B cell (primary cell): ENCODE measurements around the gene KRTAP10-5. TPM values are rescaled to one million over a fixed set of nuclear protein-coding genes. Genes with fewer than 3 reads are reported as not detected.

Source experiments
- ATAC-seq: fragments of 200-7000 bp; cut with Tn5 transposase; one replicate; pipeline ENCODE4 v1.10.0; 2021; ENCODE audit warnings: low read depth, mild to moderate bottlenecking, moderate number of reproducible peaks, moderate library complexity
- CTCF ChIA-PET: fragments of 350-600 bp; sonication (Branson Sonifier 250); formaldehyde crosslinking; loops from one replicate; lab custom pipeline; 2021; ENCODE audit warnings: antibody characterized with exemption, inconsistent platforms; lab: Charles Lee
- POLR2A ChIA-PET: fragments of 350-600 bp; sonication (Branson Sonifier 250); formaldehyde crosslinking; loops from one replicate; lab custom pipeline; 2021; ENCODE audit warnings: antibody characterized with exemption; lab: Charles Lee
- DNase-seq: peaks from one replicate; pipeline ENCODE4 v3.0.0; 2013
- H2AFZ ChIP-seq: 2 replicates; pipeline ENCODE4 v1.6.1; 2012; ENCODE audit warnings: mild to moderate bottlenecking, low read depth, low read length; ENCODE audit not compliant: insufficient read depth, poor library complexity, severe bottlenecking
- H3K27ac ChIP-seq, 2 donors: 1 replicate in 1 of 2; 2 replicates in 1 of 2; pipeline ENCODE4 v1.5.1; 2012 to 2013; ENCODE audit warnings: low read length in 2 of 2, mild to moderate bottlenecking in 2 of 2, moderate library complexity in 1 of 2
- H3K27me3 ChIP-seq, 4 experiments: fragments of 200-600 bp in 1 of 4; sonication (generic) in 1 of 4; replicated peaks in 1 of 4; 1 replicate in 2 of 4; 2 replicates in 2 of 4; pipeline versions ENCODE4 v1.6.1 to v1.7.0; 2013 to 2016; ENCODE audit warnings: low read length in 3 of 4, mild to moderate bottlenecking in 2 of 4, mixed read lengths in 1 of 4, moderate library complexity in 1 of 4; ENCODE audit not compliant: insufficient read depth in 4 of 4, control insufficient read depth in 3 of 4; ENCODE audit errors: control extremely low read depth in 1 of 4
- H3K36me3 ChIP-seq, 2 experiments: replicated peaks in 1 of 2; 1 replicate in 1 of 2; 2 replicates in 1 of 2; pipeline versions ENCODE4 v1.6.1 to v1.7.1; 2013; ENCODE audit warnings: low read length in 1 of 2; ENCODE audit not compliant: insufficient read depth in 2 of 2, control insufficient read depth in 1 of 2; ENCODE audit errors: control extremely low read depth in 1 of 2, extremely low read depth in 1 of 2
- H3K4me1 ChIP-seq, 2 donors: fragments of 200-600 bp in 1 of 2; sonication (generic) in 1 of 2; 1 replicate in 1 of 2; 2 replicates in 1 of 2; pipeline versions ENCODE4 v1.5.1 to v1.6.1; 2013 to 2017; ENCODE audit warnings: low read length in 2 of 2; ENCODE audit not compliant: control insufficient read depth in 2 of 2, insufficient read depth in 2 of 2
- H3K4me2 ChIP-seq: replicated peaks from 2 replicates; pipeline ENCODE3; 2012; ENCODE audit warnings: mild to moderate bottlenecking, low read depth, low read length; ENCODE audit not compliant: poor library complexity, severe bottlenecking
- H3K4me3 ChIP-seq, 5 experiments: fragments of 200-600 bp in 1 of 5; sonication (generic) in 1 of 5; 1 replicate in 3 of 5; 2 replicates in 2 of 5; pipeline versions ENCODE4 v1.5.1 to v1.7.0; 2011 to 2016; ENCODE audit warnings: low read length in 4 of 5, mild to moderate bottlenecking in 4 of 5, low read depth in 2 of 5, control low read depth in 1 of 5, moderate library complexity in 1 of 5; ENCODE audit not compliant: insufficient read depth in 1 of 5; ENCODE audit errors: control extremely low read depth in 1 of 5, extremely low read depth in 1 of 5
- H3K79me2 ChIP-seq: fragments of 200-600 bp; sonication (generic); one replicate; pipeline ENCODE4 v1.6.0; 2016; ENCODE audit warnings: low read length; ENCODE audit not compliant: control insufficient read depth, insufficient read depth
- H3K9ac ChIP-seq: fragments of 200-600 bp; sonication (generic); 2 replicates; pipeline ENCODE4 v1.6.1; 2017; ENCODE audit warnings: mild to moderate bottlenecking, low read length, moderate library complexity
- H3K9me3 ChIP-seq, 3 donors: one replicate each; pipeline versions ENCODE4 v1.6.1 to v1.7.1; 2013; ENCODE audit warnings: low read length in 2 of 3; ENCODE audit not compliant: control insufficient read depth in 2 of 3, insufficient read depth in 1 of 3; ENCODE audit errors: control extremely low read depth in 1 of 3
- H4K20me1 ChIP-seq: 2 replicates; pipeline ENCODE4 v1.6.0; 2012; ENCODE audit warnings: mild to moderate bottlenecking, low read length; ENCODE audit not compliant: insufficient read depth, control insufficient read depth, poor library complexity, severe bottlenecking
- H3K27ac Mint-ChIP-seq: one replicate; pipeline ENCODE4 v1.8.0; 2021; ENCODE audit warnings: mixed read lengths
- H3K27me3 Mint-ChIP-seq: one replicate; pipeline ENCODE4 v1.8.0; 2021; ENCODE audit warnings: mixed read lengths
- H3K4me1 Mint-ChIP-seq: one replicate; pipeline ENCODE4 v1.8.0; 2021; ENCODE audit warnings: mixed read lengths
- H3K4me3 Mint-ChIP-seq: one replicate; pipeline ENCODE4 v1.8.0; 2021; ENCODE audit warnings: mixed read lengths
- H3K9me3 Mint-ChIP-seq: one replicate; pipeline ENCODE4 v1.8.0; 2022; ENCODE audit warnings: mixed read lengths; ENCODE audit not compliant: insufficient read depth
- EZH2 ChIP-seq: IDR thresholded peaks from 2 replicates; pipeline ENCODE4 v1.6.1; 2012; ENCODE audit warnings: borderline replicate concordance, low read depth, mild to moderate bottlenecking, moderate library complexity, low read length; ENCODE audit not compliant: insufficient read depth, poor library complexity, severe bottlenecking
- WGBS: methylation state at CpG from one replicate; pipeline ENCODE4 v1.1.5; 2013; ENCODE audit warnings: missing lambda C conversion rate; ENCODE audit not compliant: insufficient coverage; 5-methylcytosine and 5-hydroxymethylcytosine counted together
- intact Hi-C: fragments of 100-400 bp; cut with micrococcal nuclease; formaldehyde crosslinking; loops from one replicate; pipeline ENCODE4 v1.10.0; 2022
- polyA plus RNA-seq: library from polyadenylated mRNA; depleted of rRNA; stranded (reverse); fragments of >200 nt; gene quantifications from 2 replicates; pipeline ENCODE4 v1.2.3, GENCODE V29; 2012
- total RNA-seq, 2 donors: library from RNA; stranded (reverse); fragments of 120-200 nt in 1 of 2; gene quantifications; 1 replicate in 1 of 2; 2 replicates in 1 of 2; pipeline versions ENCODE4 v1.2.3 to v1.2.4, GENCODE V29; 2013 to 2022
- TF ChIP-seq, protein P1 (sequence below): fragments of 200-600 bp; IDR thresholded peaks from one replicate; pipeline ENCODE4 v1.8.0; 2022; ENCODE audit warnings: antibody characterized with exemption, mild to moderate bottlenecking

The KRTAP10-5 gene
- total and polyA plus RNA-seq, 2 donors (not counting 1 experiment from before 2014, with no cell fraction given) = not detected

- Histone ChIP-seq H3K79me2 (no peaks in the 10 kb centered on the region), H3K4me3 (no peak overlapping the region), H3K27me3 (no peaks in the 10 kb centered on the region), H3K9me3 (peaks cover 0 to 3% (median 0%) of the 10 kb centered on the region in 3 donors), H4K20me1 (no peaks in the 10 kb centered on the region), H3K36me3 (no peaks in the 10 kb centered on the region), H3K4me2 (no peak overlapping the region), H3K27ac (no peak overlapping the region), H3K9ac (no peak overlapping the region), H3K4me1 (no peaks in the 10 kb centered on the region), H2AFZ (no peak overlapping the region)
- DNase-seq (no peak), ATAC-seq (no peak)
- no peaks in the 10 kb centered on the region for H3K4me1 Mint-ChIP-seq
- peaks cover 14% of the 10 kb centered on the region for H3K27me3 Mint-ChIP-seq
- ChIA-PET POLR2A (no interaction called here), CTCF (no interaction called here)
- intact Hi-C loops = no loop called here
- H3K27ac Mint-ChIP-seq = no peak overlapping the region
- no peaks in the 10 kb centered on the region for H3K9me3 Mint-ChIP-seq
- H3K4me3 Mint-ChIP-seq = no peak overlapping the region
- 95% methylated on average over 16 of the region's 16 CpGs for WGBS
- TF ChIP-seq, protein P1, sequence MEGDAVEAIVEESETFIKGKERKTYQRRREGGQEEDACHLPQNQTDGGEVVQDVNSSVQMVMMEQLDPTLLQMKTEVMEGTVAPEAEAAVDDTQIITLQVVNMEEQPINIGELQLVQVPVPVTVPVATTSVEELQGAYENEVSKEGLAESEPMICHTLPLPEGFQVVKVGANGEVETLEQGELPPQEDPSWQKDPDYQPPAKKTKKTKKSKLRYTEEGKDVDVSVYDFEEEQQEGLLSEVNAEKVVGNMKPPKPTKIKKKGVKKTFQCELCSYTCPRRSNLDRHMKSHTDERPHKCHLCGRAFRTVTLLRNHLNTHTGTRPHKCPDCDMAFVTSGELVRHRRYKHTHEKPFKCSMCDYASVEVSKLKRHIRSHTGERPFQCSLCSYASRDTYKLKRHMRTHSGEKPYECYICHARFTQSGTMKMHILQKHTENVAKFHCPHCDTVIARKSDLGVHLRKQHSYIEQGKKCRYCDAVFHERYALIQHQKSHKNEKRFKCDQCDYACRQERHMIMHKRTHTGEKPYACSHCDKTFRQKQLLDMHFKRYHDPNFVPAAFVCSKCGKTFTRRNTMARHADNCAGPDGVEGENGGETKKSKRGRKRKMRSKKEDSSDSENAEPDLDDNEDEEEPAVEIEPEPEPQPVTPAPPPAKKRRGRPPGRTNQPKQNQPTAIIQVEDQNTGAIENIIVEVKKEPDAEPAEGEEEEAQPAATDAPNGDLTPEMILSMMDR = no peak
- TF ChIP-seq EZH2 = no peak
Measured at GRCh38 chr21:44532712-44533111, 47.7 kb downstream of the KRTAP10-5 start.

GRCh38 chr21:44531606-44532564 is 48.5 kb downstream of the KRTAP10-5 start:
- no peak overlapping the region for H3K27ac Mint-ChIP-seq
- no peak overlapping the region for H3K9ac ChIP-seq
- no peaks in the 10 kb centered on the region for H3K36me3 ChIP-seq
- H3K4me1 Mint-ChIP-seq = no peaks in the 10 kb centered on the region
- ATAC-seq (no peak), DNase-seq (no peak)
- no peak overlapping the region for H3K27ac ChIP-seq
- H3K4me3 Mint-ChIP-seq = no peak overlapping the region
- H3K4me1 ChIP-seq = no peaks in the 10 kb centered on the region
- H3K9me3 Mint-ChIP-seq = no peaks in the 10 kb centered on the region
- CTCF ChIA-PET = no interaction called here
- H3K9me3 ChIP-seq = peaks cover 0 to 3% (median 0%) of the 10 kb centered on the region in 3 donors
- intact Hi-C loops = no loop called here
- H4K20me1 ChIP-seq = no peaks in the 10 kb centered on the region
- H3K27me3 ChIP-seq = no peaks in the 10 kb centered on the region
- 85% methylated on average over 29 of the region's 30 CpGs for WGBS
- TF ChIP-seq, protein P1 = no peak
- TF ChIP-seq EZH2 = no peak
- no peak overlapping the region for H3K4me3 ChIP-seq
- no peak overlapping the region for H3K4me2 ChIP-seq
- H3K79me2 ChIP-seq = no peaks in the 10 kb centered on the region
- H2AFZ ChIP-seq = no peak overlapping the region
- POLR2A ChIA-PET = no interaction called here
- peaks cover 8% of the 10 kb centered on the region for H3K27me3 Mint-ChIP-seq
